GM18867 (cell line): ENCODE results near the gene OR6C75.
"Not testable (repeated sequence)": the region's sequence is repeated elsewhere in the genome, so short reads cannot be mapped to it uniquely, and the experiment has no call there.

Experiments used
- ATAC-seq: cut with Tn5 transposase; IDR thresholded peaks from one replicate; pipeline ENCODE4 v1.9.1; 2021; ENCODE audit warnings: mild to moderate bottlenecking, moderate library complexity; ENCODE audit not compliant: unreplicated experiment

The OR6C75 gene

GRCh38 chr12:55362675-55363074 is at the start of gene OR6C75:
Gene OR6C75, plus strand, starts transcription at chr12:55362975. Its CDS starts 2,136 bp downstream, at chr12:55365111.
- no peak for ATAC-seq

GRCh38 chr12:55314043-55314442 is 48.7 kb upstream of the OR6C75 start, which contains the start of gene OR6C1:
Gene OR6C1, plus strand, starts transcription at chr12:55314343. Its CDS starts 6,257 bp downstream, at chr12:55320600.
- no peak for ATAC-seq

DNA sequence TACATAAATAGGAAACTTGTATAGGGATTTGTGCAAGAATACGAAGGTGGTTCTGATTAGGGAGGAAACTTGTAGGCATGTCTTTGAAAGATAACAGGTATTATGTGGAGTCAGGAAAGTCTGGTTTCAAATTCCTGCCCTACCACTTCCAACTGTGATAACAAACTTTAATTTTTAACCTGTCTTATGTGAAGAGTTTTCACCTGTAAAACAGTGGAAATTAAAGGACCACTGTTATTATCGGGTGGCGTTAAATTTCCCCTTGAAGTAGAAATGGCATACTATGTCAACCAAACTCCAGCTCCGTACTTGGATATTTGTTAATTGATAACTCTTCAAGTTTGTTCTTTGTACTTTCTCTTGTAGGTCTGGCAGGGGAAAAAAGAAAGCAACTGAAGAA is 42.6 kb upstream of the OR6C75 start:
- ATAC-seq, result no peak

DNA sequence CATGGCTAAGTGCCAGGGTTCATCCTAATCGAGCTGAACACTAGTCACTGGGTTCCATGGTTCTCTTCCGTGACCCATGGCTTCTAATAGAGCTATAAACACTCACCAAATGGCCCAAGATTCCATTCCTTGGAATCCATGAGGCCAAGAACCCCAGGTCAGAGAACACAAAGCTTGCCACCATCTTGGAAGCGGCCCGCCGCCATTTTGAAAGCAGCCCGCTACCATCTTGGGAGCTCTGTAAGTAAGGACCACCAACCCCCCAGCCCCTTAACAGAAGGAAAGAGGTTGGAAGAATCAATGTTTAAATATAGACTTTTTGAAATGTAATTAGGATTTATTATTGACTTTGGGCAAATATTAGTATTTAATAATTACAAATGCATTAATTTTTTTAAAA is 37.0 kb upstream of the OR6C75 start:
- not testable (repeated sequence) for ATAC-seq

DNA sequence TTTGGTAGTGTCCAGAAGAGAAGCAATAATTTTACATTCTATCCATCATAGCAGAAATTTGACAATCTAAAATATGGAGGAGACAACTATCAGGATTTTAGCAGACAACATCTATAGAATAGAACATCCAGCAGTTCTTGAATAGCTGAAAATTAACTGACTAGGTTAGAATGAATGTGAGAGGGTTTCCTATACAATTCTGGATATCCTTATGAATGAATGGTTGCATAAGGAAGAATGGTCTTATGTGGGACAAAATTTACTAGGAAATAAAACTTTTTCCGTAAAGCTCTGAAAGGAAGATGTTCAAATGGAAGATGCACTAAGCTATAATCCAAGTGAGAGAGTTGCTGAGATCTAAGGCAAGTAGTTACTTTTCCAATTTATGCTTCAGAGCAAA is 32.3 kb upstream of the OR6C75 start, which contains the start of gene OR6C3:
OR6C3 (plus strand) TSS at position 301 of the 400 bp plus-strand sequence. CDS start 955 bp downstream, outside the sequence.
- no peak for ATAC-seq

- ATAC-seq, result no peak
Observed at GRCh38 chr12:55336002-55336401, 26.8 kb upstream of the OR6C75 start.

DNA sequence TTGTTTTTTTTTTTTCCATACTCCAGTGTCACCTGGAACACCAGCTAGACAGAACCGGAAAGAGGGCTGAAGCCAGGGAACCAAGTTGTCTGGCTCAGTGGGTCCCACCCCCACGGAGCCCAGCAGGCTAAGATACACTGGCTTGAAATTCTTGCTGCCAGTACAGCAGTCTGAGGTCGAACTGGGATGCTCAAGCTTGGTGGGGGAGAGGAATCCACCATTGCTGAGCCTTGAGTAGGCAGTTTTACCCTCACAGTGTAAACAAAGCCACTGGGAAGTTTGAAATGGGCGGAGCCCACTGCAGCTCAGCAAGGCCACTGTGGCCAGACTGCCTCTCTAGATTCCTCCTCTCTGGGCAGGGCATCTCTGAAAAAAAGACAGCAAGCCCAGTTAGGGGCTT is 7.4 kb upstream of the OR6C75 start:
- not testable (repeated sequence) for ATAC-seq

- ATAC-seq, result no peak
Observed at GRCh38 chr12:55365086-55365485, 2.3 kb downstream of the OR6C75 start.

DNA sequence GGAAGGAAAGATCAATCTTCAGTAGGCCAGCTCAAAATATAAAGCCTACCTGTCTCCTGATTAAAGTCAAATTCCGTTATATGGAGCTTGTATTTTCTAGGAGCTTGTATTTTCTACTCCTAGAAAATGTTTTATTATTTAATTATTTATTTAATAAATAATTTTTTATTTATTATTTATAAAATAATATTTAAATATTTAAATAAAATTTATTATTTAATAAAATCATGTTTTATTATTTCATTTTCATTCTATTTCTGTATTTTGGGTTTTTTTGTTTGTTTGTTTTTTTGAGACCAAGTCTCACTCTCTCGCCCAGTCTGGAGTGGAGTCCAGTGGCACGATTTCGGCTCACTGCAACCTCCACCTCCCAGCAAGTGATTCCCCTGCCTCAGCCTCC is 9.7 kb downstream of the OR6C75 start:
- ATAC-seq, result no peak

DNA sequence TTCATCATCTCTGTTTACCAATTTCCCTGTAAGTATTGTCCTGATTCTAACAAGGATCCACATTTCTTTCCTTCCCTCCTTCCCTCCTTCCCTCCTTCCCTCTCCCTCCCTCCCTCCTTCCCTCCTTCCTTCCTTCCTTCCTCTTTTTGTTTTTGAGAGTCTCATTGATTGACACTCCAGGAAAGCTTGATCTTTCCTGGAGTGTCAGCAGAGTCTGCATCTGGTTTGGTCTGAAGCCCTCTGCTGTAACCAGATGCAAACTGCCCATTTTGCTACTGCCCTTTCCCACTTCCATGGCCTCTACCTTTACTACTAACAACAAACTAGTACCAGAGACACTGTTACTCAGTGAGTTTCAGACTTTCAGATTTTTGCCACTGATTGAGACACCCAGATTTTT is 23.1 kb downstream of the OR6C75 start:
- no peak for ATAC-seq

DNA sequence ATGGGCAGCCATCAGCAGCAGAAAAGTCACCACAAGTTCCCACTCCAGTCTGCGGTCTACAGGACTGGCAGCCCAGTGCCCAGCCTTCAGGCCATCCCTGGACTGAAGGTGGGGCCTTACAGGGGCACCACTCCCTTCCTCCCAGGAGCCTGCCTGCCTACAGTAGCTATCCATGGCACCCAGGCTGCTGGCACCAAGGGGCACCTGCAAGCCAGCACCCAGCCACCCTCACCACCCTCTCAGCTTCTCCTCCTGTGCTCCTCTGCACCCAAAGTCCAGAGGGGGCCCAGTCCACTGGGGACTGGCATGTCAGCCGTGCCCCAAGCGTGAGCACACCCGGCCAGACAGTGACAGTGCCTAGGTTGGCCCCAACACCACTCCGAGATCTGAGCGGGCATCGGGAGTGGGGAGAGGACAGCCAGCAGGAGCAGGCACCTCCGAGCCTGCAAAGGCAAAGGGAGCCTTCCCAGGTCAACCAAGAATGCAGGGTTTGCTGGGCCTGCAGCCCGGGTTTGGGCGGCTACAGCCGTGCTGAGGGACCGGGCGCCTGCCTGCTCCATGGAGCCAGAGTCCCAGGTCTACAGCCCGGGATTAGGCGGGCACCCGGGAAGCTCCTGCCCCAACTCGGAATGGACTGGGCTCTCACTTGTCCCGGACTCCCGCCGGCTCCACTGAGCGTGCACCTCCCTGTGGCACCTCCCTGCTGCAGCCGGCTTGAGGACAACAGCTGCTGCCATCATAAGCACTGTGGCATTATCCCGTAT is 29.4 kb downstream of the OR6C75 start:
- ATAC-seq, result no peak

DNA sequence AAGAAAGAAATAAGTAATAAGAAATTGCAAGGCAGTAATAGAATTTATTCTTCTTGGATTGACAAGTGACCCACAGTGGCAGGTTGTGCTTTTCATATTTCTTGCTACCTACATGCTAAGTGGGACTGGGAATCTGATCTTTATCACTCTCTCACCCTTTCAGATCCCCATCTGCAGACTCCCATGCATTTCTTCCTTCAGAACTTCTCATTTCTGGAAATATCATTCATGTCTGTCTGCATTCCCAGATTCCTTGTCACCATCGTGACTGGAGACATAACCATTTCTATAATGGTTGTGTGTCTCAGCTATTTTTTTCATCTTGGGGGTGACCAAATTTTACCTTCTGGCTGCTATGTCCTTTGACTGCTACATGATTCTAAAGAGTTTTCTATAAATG is 33.6 kb downstream of the OR6C75 start:
- ATAC-seq, result no peak

DNA sequence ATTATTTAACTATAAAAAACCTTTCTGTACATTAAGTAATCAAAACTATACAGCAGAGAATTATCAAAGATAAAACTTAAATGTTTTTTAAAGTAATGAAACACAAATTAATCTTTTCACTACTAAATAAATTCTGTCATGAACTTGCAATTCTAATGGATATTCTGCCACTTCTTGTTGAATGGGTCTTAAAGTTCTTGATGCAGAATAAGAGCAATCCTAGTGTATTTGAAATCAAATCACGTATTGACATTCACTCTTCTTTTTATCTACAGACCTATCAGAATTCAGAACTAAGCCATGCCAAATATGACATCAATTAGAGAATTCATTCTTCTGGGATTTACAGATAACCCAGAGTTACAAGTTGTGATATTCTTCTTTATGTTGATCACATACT is 37.5 kb downstream of the OR6C75 start, which contains the start of gene OR6C65:
OR6C65 (plus strand) TSS at position 301 of the 400 bp plus-strand sequence; CDS start at position 301, 0 bp downstream.
- ATAC-seq, result no peak

GRCh38 chr12:55407866-55408265 is 45.1 kb downstream of the OR6C75 start:
- no peak for ATAC-seq

DNA sequence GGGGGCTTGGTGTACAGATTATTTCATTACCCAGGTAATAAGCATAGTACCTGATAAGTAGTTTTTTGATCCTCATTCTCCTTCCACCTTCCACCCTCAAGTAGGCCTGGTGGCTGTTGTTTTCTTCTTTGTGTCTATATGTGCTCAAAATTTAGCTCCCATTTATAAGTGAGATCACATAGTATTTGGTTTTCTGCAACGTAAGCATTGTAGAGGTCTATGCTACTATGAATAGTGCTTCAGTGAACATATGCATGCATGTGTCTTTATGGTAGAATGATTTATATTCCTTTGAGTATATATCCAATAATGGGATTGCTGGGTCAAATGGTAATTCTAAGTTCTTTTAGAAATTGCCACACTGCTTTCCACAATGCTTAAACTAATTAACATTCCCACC is 46.4 kb downstream of the OR6C75 start:
- not testable (repeated sequence) for ATAC-seq

GRCh38 chr12:55412138-55412537 is 49.4 kb downstream of the OR6C75 start:
- not testable (repeated sequence) for ATAC-seq

- ATAC-seq, result not testable (repeated sequence)
Observed at GRCh38 chr12:55413498-55414388, 51.0 kb downstream of the OR6C75 start.

- ATAC-seq, result not testable (repeated sequence)
Observed at GRCh38 chr12:55414396-55414823, 51.6 kb downstream of the OR6C75 start.

GRCh38 chr12:55414889-55415288 is 52.1 kb downstream of the OR6C75 start:
- ATAC-seq, result peak; percentile 58

- ATAC-seq, result no peak
Observed at GRCh38 chr12:55416961-55417360, 54.2 kb downstream of the OR6C75 start.
